ENCODE data around the gene ZDHHC12.

- TF ChIP-seq CTCF (IDR thresholded peaks at IDR 0.05) = no peak
- no peak for TF ChIP-seq POLR2A (IDR thresholded peaks at IDR 0.05)
- TF ChIP-seq POLR2AphosphoS5 (IDR thresholded peaks at IDR 0.05) = no peak
Observed at GRCh38 chr9:128728298-128728697, 4.4 kb upstream of the ZDHHC12 start.

Measured in prostate gland (tissue), 2 donors.